Keratinocyte (primary cell): ENCODE measurements around the gene ATL3. TPM values are rescaled to one million over a fixed set of nuclear protein-coding genes. Genes with fewer than 3 reads are reported as not detected.

Source experiments
- DNase-seq: peaks from one replicate; pipeline ENCODE4 v3.0.0-alpha.2; 2011; ENCODE audit warnings: low read depth, missing footprints, low spot score
- FAIRE-seq: peaks from 2 replicates; lab custom pipeline; 2011; peaks lifted over from hg19 to GRCh38; lab: Jason Lieb, UNC
- H2AFZ ChIP-seq: 2 replicates; pipeline ENCODE4 v1.6.0; 2012; ENCODE audit warnings: low read length, control low read depth, inconsistent platforms; ENCODE audit not compliant: control insufficient read depth
- H3K27ac ChIP-seq: 2 replicates; pipeline ENCODE4 v1.5.1; 2011; ENCODE audit warnings: low read length; ENCODE audit not compliant: control insufficient read depth, insufficient read depth
- H3K27me3 ChIP-seq: 3 replicates; pipeline ENCODE4 v1.6.0; 2011; ENCODE audit warnings: low read length; ENCODE audit not compliant: control insufficient read depth, insufficient read depth; ENCODE audit errors: extremely low read depth
- H3K36me3 ChIP-seq, 2 experiments: 2 replicates in 1 of 2; 3 replicates in 1 of 2; pipeline ENCODE4 v1.5.1; 2011; ENCODE audit warnings: low read length in 2 of 2, mild to moderate bottlenecking in 1 of 2; ENCODE audit not compliant: control insufficient read depth in 2 of 2, insufficient read depth in 2 of 2; ENCODE audit errors: extremely low read depth in 1 of 2
- H3K4me1 ChIP-seq: 3 replicates; pipeline ENCODE4 v1.5.1; 2011; ENCODE audit warnings: low read length; ENCODE audit not compliant: control insufficient read depth, insufficient read depth; ENCODE audit errors: extremely low read depth
- H3K4me2 ChIP-seq: 3 replicates; pipeline ENCODE4 v1.6.0; 2011; ENCODE audit warnings: low read depth, low read length; ENCODE audit not compliant: control insufficient read depth, insufficient read depth; ENCODE audit errors: extremely low read depth
- H3K4me3 ChIP-seq, 3 experiments: fragments of 200-600 bp in 1 of 3; sonication (generic) in 1 of 3; 2 replicates in 2 of 3; 3 replicates in 1 of 3; pipeline ENCODE4 v1.5.1; 2011 to 2016; ENCODE audit warnings: low read length in 3 of 3, mild to moderate bottlenecking in 3 of 3, control low read depth in 2 of 3, inconsistent platforms in 1 of 3, low read depth in 1 of 3, mixed read lengths in 1 of 3, mixed run types in 1 of 3, moderate library complexity in 1 of 3; ENCODE audit not compliant: control insufficient read depth in 2 of 3, insufficient read depth in 2 of 3; ENCODE audit errors: extremely low read depth in 1 of 3
- H3K79me2 ChIP-seq: 2 replicates; pipeline ENCODE4 v1.6.0; 2012; ENCODE audit warnings: low read length; ENCODE audit not compliant: control insufficient read depth, insufficient read depth
- H3K9ac ChIP-seq: 3 replicates; pipeline ENCODE4 v1.6.0; 2011; ENCODE audit warnings: low read length; ENCODE audit not compliant: control insufficient read depth, insufficient read depth; ENCODE audit errors: extremely low read depth
- H3K9me1 ChIP-seq: 3 replicates; pipeline ENCODE4 v1.6.0; 2011; ENCODE audit warnings: low read length; ENCODE audit not compliant: control insufficient read depth, insufficient read depth; ENCODE audit errors: extremely low read depth
- H3K9me3 ChIP-seq: 2 replicates; pipeline ENCODE4 v1.5.1; 2012; ENCODE audit warnings: low read depth, low read length; ENCODE audit not compliant: control insufficient read depth
- H4K20me1 ChIP-seq: 3 replicates; pipeline ENCODE4 v1.6.0; 2011; ENCODE audit warnings: low read length; ENCODE audit not compliant: control insufficient read depth, insufficient read depth; ENCODE audit errors: extremely low read depth
- EZH2 ChIP-seq: IDR thresholded peaks from one replicate; pipeline ENCODE4 v1.6.1; 2012; ENCODE audit warnings: inconsistent platforms, mild to moderate bottlenecking, low read length, moderate library complexity
- dilution Hi-C: fragments of 300-500 bp; cut with MboI; formaldehyde crosslinking; loops from one replicate; pipeline ENCODE4 v1.7.0; 2020; ENCODE audit warnings: low sequenced_read_pairs; ENCODE audit not compliant: extremely low pct_ligation_motif_present
- polyA plus RNA-seq, 5 experiments: library from polyadenylated mRNA; depleted of rRNA in 3 of 5; stranded (reverse) in 3 of 5; stranded (forward) in 1 of 5; unstranded in 1 of 5; fragments of >200 nt; gene quantifications; 1 replicate in 1 of 5; 2 replicates in 3 of 5; 3 replicates in 1 of 5; pipeline versions ENCODE4 v1.2.1 to v1.2.3, GENCODE V29; 2011 to 2012; ENCODE audit warnings: missing spikeins in 2 of 5, low read depth in 1 of 5, low replicate concordance in 1 of 5
- TF ChIP-seq, protein P1 (sequence below), 3 experiments: IDR thresholded peaks in 1 of 3; conservative IDR thresholded peaks in 1 of 3; optimal IDR thresholded peaks in 1 of 3; 2 replicates in 2 of 3; 3 replicates in 1 of 3; pipeline versions ENCODE3 to v1.5.1; 2011; ENCODE audit warnings: low read length in 3 of 3, mild to moderate bottlenecking in 3 of 3, moderate library complexity in 2 of 3, control low read depth in 1 of 3, inconsistent platforms in 1 of 3; ENCODE audit not compliant: insufficient read depth in 2 of 3; ENCODE audit errors: extremely low read depth in 1 of 3

Gene ATL3
- polyA plus RNA-seq, 1 donor (not counting 4 experiments of a cell fraction or from before 2014, with no cell fraction given): 36.5 TPM

DNA sequence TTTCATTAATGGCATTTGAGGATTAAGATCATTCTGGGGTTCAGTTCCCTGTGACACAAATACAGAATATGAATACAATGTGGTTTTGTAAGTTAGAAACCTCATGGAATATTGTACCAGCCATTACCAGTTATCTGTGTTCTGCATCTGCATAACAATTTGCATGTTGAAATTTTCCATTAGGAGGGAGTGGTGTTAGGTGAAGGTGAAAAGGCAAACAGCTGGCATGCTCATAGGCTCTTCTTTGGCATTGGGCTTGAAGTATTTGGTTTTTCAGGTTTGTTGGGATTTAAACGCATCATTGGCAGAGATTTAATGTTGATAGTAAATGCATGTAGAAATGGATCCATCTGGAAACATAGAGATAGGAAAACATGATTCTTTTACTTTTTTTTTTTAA lies 28.7 kb upstream of the ATL3 start:
- no peak for TF ChIP-seq EZH2
- Histone ChIP-seq H3K4me3 (no peak overlapping the region), H3K4me2 (no peak overlapping the region), H3K27me3 (no peaks in the 10 kb centered on the region), H3K9me1 (no peaks in the 10 kb centered on the region), H3K79me2 (peaks cover 7% of the 10 kb centered on the region), H3K9me3 (no peaks in the 10 kb centered on the region), H2AFZ (no peak overlapping the region), H3K36me3 (peaks cover 0 to 1% of the 10 kb centered on the region in 2 experiments), H3K9ac (no peak overlapping the region), H3K4me1 (peaks cover 10% of the 10 kb centered on the region), H3K27ac (no peak overlapping the region), H4K20me1 (no peaks in the 10 kb centered on the region)
- dilution Hi-C loops: no loop called here
- FAIRE-seq: no peak
- no peak for DNase-seq

DNA sequence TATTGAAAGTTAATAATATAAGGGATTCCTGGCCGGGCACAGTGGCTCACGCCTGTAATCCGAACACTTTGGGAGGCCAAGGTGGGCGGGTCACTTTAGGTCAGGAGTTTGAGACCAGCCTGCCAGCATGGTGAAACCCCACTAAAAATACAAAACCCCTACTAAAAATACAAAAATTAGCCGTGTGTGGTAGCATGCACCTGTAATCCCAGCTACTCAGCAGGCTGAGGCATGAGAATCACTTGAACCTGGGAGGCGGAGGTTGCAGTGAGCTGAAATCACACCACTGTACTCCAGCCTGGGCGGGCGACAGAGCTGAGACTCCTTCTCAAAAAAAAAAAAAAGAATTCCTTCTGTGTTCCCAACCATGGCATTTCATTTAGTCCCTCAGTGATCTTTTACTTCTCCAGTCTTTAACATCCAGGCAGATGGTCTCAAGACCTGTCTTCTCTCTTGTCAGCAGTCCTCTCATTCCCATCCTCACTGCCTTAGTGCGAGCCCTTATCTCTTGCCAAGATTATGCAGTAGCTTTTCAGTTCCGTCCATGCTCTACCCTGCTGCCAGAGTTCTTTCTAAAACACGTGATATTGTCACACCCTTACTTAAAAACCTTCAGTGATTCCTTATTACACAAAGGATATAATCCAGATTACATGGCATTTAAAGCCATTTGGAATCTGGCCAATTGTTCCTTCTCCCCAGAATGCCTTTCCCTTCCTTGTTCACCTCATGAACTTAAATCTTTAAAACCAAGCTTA lies 28.0 kb upstream of the ATL3 start:
- H2AFZ ChIP-seq: no peak overlapping the region
- no peaks in the 10 kb centered on the region for H3K9me3 ChIP-seq
- TF ChIP-seq, protein P1, sequence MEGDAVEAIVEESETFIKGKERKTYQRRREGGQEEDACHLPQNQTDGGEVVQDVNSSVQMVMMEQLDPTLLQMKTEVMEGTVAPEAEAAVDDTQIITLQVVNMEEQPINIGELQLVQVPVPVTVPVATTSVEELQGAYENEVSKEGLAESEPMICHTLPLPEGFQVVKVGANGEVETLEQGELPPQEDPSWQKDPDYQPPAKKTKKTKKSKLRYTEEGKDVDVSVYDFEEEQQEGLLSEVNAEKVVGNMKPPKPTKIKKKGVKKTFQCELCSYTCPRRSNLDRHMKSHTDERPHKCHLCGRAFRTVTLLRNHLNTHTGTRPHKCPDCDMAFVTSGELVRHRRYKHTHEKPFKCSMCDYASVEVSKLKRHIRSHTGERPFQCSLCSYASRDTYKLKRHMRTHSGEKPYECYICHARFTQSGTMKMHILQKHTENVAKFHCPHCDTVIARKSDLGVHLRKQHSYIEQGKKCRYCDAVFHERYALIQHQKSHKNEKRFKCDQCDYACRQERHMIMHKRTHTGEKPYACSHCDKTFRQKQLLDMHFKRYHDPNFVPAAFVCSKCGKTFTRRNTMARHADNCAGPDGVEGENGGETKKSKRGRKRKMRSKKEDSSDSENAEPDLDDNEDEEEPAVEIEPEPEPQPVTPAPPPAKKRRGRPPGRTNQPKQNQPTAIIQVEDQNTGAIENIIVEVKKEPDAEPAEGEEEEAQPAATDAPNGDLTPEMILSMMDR (optimal IDR thresholded peaks at IDR 0.05 in 1 of 3, IDR thresholded peaks at IDR 0.05 in 1 of 3, conservative IDR thresholded peaks at IDR 0.05 in 1 of 3; ENCODE audit: extremely low read depth in 1 of 3, insufficient read depth in 2 of 3, low read length in 3 of 3): no peak
- no peak for TF ChIP-seq EZH2
- peaks cover 10% of the 10 kb centered on the region for H3K4me1 ChIP-seq
- H3K79me2 ChIP-seq: peaks cover 11% of the 10 kb centered on the region
- DNase-seq: no peak
- no peak overlapping the region for H3K4me2 ChIP-seq
- H4K20me1 ChIP-seq: no peaks in the 10 kb centered on the region
- no peaks in the 10 kb centered on the region for H3K9me1 ChIP-seq
- H3K9ac ChIP-seq: no peak overlapping the region
- peaks cover 0 to 1% of the 10 kb centered on the region in 2 experiments for H3K36me3 ChIP-seq
- no peak overlapping the region for H3K27ac ChIP-seq
- H3K4me3 ChIP-seq: no peak overlapping the region
- no peaks in the 10 kb centered on the region for H3K27me3 ChIP-seq
- FAIRE-seq: no peak
- dilution Hi-C loops: no loop called here

DNA sequence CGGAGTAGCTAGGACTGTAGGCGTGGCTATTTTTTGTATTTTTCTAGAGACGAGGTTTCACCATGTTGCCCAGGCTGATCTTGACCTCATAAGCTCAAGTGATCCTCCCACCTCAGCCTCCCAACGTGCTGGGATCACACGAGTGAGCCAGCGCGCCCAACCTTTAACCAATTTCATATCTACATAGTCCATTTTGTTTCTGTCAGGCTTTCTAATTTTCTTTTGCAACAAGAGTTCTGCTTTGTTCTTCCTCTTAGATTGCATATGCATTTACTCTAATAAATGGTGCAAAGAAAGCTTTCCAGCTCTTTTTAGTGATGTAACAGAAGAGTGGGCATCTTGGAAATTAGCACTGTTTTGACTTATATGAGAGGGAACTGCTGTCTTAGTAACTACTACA lies 23.4 kb upstream of the ATL3 start:
- Histone ChIP-seq H3K4me1 (peaks cover 20% of the 10 kb centered on the region), H3K79me2 (peaks cover 33% of the 10 kb centered on the region), H3K27me3 (no peaks in the 10 kb centered on the region), H3K9me3 (no peaks in the 10 kb centered on the region), H3K4me3 (no peak overlapping the region), H3K9ac (no peak overlapping the region), H2AFZ (no peak overlapping the region), H3K4me2 (no peak overlapping the region), H3K36me3 (no peaks in the 10 kb centered on the region), H4K20me1 (no peaks in the 10 kb centered on the region), H3K27ac (no peak overlapping the region), H3K9me1 (no peaks in the 10 kb centered on the region)
- no peak for DNase-seq
- dilution Hi-C loops: no loop called here
- no peak for FAIRE-seq
- TF ChIP-seq, protein P1 (optimal IDR thresholded peaks at IDR 0.05 in 1 of 3, IDR thresholded peaks at IDR 0.05 in 1 of 3, conservative IDR thresholded peaks at IDR 0.05 in 1 of 3; ENCODE audit: extremely low read depth in 1 of 3, insufficient read depth in 2 of 3, low read length in 3 of 3): no peak
- TF ChIP-seq EZH2: no peak
